GM12878 (cell line): Measurements from ENCODE around the gene UBAC2.

Experiments used
- ASH2L ChIP-seq: fragments of 300-600, 200-600 bp; sonication (generic); IDR thresholded peaks from 2 replicates; pipeline ENCODE4 v1.6.1; 2017; ENCODE audit warnings: low read depth, mild to moderate bottlenecking, borderline replicate concordance
- CTCF ChIP-seq, 3 experiments: IDR thresholded peaks in 2 of 3; conservative IDR thresholded peaks in 1 of 3; 2 replicates each; pipeline ENCODE4 v1.5.1; 2011; ENCODE audit warnings: low read depth in 3 of 3, low read length in 3 of 3, mild to moderate bottlenecking in 3 of 3, control low read depth in 2 of 3, moderate library complexity in 2 of 3, inconsistent platforms in 1 of 3, mixed read lengths in 1 of 3; ENCODE audit not compliant: control insufficient read depth in 2 of 3, insufficient read depth in 1 of 3; ENCODE audit errors: extremely low read depth in 1 of 3
- EP300 ChIP-seq, 2 experiments: fragments of 150-350 bp in 1 of 2; IDR thresholded peaks; 2 replicates each; pipeline ENCODE4 v1.6.1; 2011 to 2012; ENCODE audit warnings: low read depth in 2 of 2, low read length in 2 of 2, borderline replicate concordance in 1 of 2, improper control_type of control experiment in 1 of 2, inconsistent platforms in 1 of 2; ENCODE audit not compliant: control insufficient read depth in 1 of 2
- MAX ChIP-seq: IDR thresholded peaks from 2 replicates; pipeline ENCODE4 v1.6.1; 2012; ENCODE audit warnings: low read depth, low read length, improper control_type of control experiment
- RFX5 ChIP-seq: IDR thresholded peaks from 2 replicates; pipeline ENCODE4 v1.6.1; 2011; ENCODE audit warnings: low read depth, low read length, improper control_type of control experiment
- SKIL ChIP-seq: fragments of 450-650 bp; IDR thresholded peaks from 2 replicates; pipeline ENCODE4 v1.6.1; 2017; ENCODE audit warnings: mild to moderate bottlenecking, low read depth, inconsistent platforms; ENCODE audit not compliant: poor library complexity, severe bottlenecking

DNA sequence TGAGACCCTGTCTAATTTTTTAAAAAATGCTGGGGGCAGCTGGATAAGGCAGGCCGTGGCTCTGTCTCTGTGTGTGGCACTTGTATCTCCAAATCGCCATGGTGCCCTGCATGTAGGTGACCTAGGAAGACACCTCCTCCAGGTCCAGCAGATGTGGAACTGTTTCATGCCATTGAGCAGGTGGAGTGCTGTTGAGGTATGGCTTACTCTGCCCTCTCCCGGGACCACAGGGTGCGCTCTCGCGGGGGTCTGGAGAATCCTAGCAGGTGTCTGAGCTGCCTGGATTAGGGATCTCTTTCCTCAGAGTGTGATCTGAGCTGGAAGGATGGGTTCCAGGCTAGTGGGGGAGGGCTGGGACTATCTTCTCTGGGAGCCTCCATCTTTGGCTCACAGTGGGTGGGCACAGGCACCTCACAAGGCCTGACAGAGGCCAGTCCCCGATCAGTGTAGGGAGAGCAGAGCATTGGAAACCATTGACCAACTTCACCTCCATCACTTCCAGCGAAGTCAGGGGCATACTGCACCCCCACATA, 233.0 kb downstream of the UBAC2 start:
- TF ChIP-seq EP300 (IDR thresholded peaks at IDR 0.05; ENCODE audit: borderline replicate concordance in 1 of 2, control insufficient read depth in 1 of 2, low read depth in 2 of 2, low read length in 2 of 2) (no peak), ASH2L (no peak), MAX (no peak), RFX5 (no peak), CTCF (IDR thresholded peaks at IDR 0.05 in 2 of 3, conservative IDR thresholded peaks at IDR 0.05 in 1 of 3; ENCODE audit: control insufficient read depth in 2 of 3, extremely low read depth in 1 of 3, insufficient read depth in 1 of 3, low read depth in 3 of 3, low read length in 3 of 3) (no peak), SKIL (no peak)
